HL-60/S4 treated with phorbol 12-myristate 13-acetate at 8.2 ng/mL for 4 days and 3 days (cell line): Measurements from ENCODE around the gene DUSP19.

Experiments
- in situ Hi-C: fragments of 300-500 bp; cut with MboI; formaldehyde crosslinking; loops from 2 replicates; pipeline ENCODE4 v1.15.0; 2022; ENCODE audit warnings: low sequenced_read_pairs

Gene DUSP19

DNA sequence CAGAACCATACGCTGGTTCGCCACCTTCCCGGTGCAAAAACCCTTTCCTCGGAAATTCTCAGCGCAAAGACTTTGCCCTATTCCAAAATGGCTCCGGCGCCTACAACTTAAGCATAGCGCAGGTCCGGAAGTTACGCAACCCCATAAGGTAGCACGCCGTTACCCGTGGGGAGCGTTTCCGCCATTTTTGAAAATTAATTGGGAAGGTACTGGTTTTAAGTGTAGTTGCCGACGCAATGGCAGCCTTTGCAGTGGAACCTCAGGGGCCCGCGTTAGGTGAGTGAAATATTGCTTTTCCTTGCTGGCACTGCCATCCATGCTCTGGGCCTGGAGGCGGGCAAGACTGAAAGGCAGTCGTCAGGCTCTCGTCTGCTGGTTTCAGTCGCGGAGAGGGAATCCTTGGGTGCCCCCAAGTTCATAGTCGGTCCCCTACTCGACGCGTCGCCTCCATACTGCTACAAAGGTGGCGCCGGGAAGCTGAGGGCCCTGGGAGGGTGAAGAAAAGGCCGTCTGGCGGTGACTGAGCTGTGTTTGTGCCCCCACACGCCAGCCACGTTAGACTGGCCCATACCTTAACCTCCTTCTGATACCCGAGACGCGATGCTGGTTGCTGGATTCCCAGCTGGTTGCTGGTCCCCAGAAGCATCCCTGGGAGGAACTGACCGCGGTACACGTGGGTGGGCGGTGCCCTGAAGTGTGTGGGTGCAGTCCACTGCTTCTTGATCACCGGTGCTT, 45.8 kb downstream of the DUSP19 start, which contains the start of gene NUP35:
Gene NUP35 (plus strand): TSS at position 222 of the 735 bp plus-strand sequence. CDS start 15 bp downstream, at position 237.
- in situ Hi-C loops, result no loop called here

GRCh38 chr2:183124957-183125255, 46.4 kb downstream of the DUSP19 start:
- in situ Hi-C loops, result no loop called here

GRCh38 chr2:183125659-183126341, 47.3 kb downstream of the DUSP19 start:
- in situ Hi-C loops, result no loop called here

DNA sequence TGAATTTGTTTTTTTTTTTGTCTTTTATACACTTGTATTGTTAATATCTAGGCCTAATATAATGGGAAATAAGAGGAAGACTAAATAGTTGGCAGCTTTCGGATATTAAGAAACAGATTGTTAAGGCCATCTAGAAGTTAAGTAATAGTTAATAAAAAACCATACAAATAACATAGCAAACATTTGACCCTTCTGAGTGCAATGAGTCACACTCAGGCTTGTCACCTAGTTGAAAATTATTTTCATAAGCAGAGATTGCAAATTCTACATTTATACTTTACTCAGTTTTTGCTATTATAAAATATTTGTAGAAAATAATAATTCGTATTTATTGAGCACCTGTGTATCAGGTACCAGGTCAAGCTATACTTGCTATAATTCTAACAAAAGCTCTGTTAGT, 48.1 kb downstream of the DUSP19 start:
- in situ Hi-C loops, result no loop called here

DNA sequence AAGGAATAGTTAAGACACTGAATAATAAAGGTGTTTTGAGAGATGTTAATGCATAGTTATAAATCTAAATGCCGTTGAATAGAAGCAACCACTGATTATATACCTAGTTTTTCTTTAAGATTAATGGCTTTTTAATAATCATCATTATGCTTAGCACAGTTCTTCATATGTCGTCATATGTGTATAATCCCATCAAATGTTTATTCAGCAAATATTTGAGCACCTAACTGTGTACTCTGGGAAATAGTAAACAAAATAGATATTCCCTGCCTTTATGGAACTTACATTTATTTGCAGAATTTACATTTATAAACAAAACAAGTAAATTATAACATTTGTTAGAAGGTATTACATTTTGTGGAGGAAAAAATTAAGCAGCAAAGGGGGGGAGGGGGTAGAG, 55.5 kb downstream of the DUSP19 start:
- in situ Hi-C loops, result no loop called here

- in situ Hi-C loops, result no loop called here
Measured at GRCh38 chr2:183148955-183149354, 70.4 kb downstream of the DUSP19 start.

DNA sequence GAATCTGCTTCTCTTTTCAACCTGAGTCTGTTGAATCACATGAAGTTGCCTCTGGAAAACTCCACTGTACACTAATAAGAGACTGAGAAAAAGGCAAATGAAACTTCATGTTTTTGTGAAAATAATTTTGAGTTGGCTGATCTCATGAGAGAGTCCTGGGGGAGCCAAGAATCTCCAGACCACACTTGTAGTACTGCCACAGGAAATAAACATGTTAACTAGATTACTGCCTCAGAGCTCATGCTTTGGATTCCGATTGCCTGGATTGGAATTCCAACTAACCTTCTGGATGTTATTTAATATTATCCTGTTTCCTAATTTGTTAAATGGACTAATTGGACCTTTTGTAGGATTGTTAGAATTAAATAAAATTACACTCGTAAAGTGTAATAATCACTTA, 70.9 kb downstream of the DUSP19 start:
- in situ Hi-C loops, result no loop called here
